C4-2B (cell line): ENCODE results near the gene NLRC4.
"Not testable (repeated sequence)": the region's sequence is repeated elsewhere in the genome, so short reads cannot be mapped to it uniquely, and the experiment has no call there.

ENCODE experiments used
- H3K27ac ChIP-seq: fragments of 450-650 bp; 2 replicates; pipeline ENCODE4 v1.5.1; 2017
- CTCF ChIP-seq: fragments of 450-650 bp; conservative IDR thresholded peaks from 2 replicates; pipeline ENCODE4 v1.5.1; 2017; ENCODE audit warnings: mild to moderate bottlenecking
- ZFX ChIP-seq: fragments of 450-650 bp; IDR thresholded peaks from 2 replicates; pipeline ENCODE4 v1.6.1; 2017

The NLRC4 gene, protein sequence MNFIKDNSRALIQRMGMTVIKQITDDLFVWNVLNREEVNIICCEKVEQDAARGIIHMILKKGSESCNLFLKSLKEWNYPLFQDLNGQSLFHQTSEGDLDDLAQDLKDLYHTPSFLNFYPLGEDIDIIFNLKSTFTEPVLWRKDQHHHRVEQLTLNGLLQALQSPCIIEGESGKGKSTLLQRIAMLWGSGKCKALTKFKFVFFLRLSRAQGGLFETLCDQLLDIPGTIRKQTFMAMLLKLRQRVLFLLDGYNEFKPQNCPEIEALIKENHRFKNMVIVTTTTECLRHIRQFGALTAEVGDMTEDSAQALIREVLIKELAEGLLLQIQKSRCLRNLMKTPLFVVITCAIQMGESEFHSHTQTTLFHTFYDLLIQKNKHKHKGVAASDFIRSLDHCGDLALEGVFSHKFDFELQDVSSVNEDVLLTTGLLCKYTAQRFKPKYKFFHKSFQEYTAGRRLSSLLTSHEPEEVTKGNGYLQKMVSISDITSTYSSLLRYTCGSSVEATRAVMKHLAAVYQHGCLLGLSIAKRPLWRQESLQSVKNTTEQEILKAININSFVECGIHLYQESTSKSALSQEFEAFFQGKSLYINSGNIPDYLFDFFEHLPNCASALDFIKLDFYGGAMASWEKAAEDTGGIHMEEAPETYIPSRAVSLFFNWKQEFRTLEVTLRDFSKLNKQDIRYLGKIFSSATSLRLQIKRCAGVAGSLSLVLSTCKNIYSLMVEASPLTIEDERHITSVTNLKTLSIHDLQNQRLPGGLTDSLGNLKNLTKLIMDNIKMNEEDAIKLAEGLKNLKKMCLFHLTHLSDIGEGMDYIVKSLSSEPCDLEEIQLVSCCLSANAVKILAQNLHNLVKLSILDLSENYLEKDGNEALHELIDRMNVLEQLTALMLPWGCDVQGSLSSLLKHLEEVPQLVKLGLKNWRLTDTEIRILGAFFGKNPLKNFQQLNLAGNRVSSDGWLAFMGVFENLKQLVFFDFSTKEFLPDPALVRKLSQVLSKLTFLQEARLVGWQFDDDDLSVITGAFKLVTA

GRCh38 chr2:32264422-32265105 is at the start of gene NLRC4:
NLRC4 (minus strand) TSS chr2:32264886; CDS start chr2:32256775, 8,111 bp downstream.
- H3K27ac ChIP-seq = no peak within 1 kb of the TSS
- TF ChIP-seq CTCF = no peak

DNA sequence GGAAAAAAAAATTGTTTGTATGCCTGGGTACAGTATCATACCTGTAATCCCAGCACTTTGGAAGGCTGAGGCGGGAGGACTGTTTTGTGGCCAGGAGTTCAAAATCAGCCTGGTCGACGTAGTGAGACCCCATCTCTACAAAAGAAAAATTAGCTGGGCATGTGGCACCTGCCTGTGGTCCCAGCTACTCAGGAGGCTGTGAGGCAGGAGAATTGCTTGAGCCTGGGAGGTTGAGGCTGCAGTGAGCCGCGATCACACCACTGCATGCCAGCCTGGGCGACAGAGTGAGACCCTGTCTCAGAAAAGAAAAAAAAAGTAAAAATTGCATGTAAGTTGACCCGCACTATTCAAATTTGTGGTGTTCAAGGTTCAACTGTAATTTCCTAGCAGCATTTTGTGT is 45.9 kb upstream of the NLRC4 start:
- TF ChIP-seq CTCF = no peak
- TF ChIP-seq ZFX = no peak
- no peak overlapping the region for H3K27ac ChIP-seq

DNA sequence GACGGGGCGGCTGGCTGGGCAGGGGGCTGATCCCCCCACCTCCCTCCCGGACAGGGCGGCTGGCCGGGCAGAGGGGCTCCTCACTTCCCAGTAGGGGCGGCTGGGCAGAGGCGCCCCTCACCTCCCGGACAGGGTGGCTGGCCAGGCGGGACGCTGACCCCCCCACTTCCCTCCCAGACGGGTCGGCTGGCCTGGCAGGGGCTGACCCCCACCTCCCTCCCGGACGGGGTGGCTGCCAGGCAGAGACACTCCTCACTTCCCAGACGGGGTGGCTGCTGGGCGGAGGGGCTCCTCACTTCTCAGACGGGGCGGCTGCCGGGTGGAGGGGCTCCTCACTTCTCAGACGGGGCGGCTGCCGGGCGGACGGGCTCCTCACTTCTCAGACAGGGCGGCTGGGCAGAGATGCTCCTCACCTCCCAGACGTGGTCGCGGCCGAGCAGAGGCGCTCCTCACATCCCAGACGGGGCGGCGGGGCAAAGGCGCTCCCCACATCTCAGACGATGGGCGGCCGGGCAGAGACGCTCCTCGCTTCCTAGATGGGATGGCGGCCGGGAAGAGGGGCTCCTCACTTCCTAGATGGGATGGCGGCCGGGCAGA is 29.4 kb upstream of the NLRC4 start:
- H3K27ac ChIP-seq = not testable (repeated sequence)

- H3K27ac ChIP-seq = not testable (repeated sequence)
Observed at GRCh38 chr2:32293493-32293892, 28.8 kb upstream of the NLRC4 start.

- TF ChIP-seq ZFX (no peak), CTCF (no peak)
- no peak overlapping the region for H3K27ac ChIP-seq
Observed at GRCh38 chr2:32291746-32292145, 27.1 kb upstream of the NLRC4 start.

- TF ChIP-seq CTCF = no peak
- no peak for TF ChIP-seq ZFX
- no peak overlapping the region for H3K27ac ChIP-seq
Observed at GRCh38 chr2:32290000-32290339, 25.3 kb upstream of the NLRC4 start.

DNA sequence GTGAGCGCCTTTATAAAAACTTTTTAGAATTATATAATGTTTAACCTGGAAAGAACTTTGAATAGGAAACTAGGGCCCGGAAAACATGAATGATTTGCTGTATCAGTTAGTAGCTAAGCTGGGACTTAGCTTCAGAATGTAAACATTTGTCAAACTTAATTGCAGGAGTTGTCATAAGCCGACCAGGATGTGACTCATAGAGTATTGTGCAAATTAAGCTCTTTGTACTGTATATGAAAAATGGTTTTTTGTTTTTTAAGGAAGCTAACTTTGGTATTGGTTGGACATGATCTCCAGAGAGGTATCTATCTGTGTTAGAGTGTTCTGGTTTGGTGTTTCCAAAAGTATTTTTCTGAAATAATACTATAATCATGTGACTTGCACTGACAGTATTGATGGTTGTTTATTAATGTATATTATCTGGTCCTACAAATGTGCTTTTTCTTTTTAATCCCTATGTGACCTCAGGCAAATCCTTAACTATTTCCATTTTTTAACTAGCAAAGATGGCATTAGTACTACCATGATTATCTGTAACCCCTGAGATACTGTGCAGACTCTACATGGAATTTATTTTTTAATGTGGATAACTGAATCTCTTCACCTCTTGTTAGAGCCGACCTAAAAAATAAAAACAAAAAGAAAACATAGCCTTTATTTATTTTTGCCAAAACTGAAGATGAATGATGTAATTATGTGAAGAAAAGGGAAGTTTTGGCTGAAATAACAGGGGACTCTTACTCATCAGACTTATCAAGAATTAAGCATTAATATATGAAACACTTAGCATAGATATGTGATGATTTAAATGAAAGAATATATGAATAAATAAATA is 24.7 kb upstream of the NLRC4 start:
- TF ChIP-seq CTCF = no peak
- no peak for TF ChIP-seq ZFX
- H3K27ac ChIP-seq = no peak overlapping the region
